Stimulated activated CD4-positive, alpha-beta T cell treated with anti-CD3 and anti-CD28 coated beads, TNF-alpha, amount 100 ng/mL, for 1 hour (primary cell): Measurements from ENCODE around the gene FRMD4A.
"Not testable (repeated sequence)": the region's sequence is repeated elsewhere in the genome, so short reads cannot be mapped to it uniquely, and the experiment has no call there.

Experiments used
- DNase-seq, 3 donors: peaks; one replicate each; pipeline ENCODE4 v3.0.0-alpha.2; 2020; ENCODE audit warnings: low read depth in 3 of 3, low spot score in 1 of 3

The FRMD4A gene

DNA sequence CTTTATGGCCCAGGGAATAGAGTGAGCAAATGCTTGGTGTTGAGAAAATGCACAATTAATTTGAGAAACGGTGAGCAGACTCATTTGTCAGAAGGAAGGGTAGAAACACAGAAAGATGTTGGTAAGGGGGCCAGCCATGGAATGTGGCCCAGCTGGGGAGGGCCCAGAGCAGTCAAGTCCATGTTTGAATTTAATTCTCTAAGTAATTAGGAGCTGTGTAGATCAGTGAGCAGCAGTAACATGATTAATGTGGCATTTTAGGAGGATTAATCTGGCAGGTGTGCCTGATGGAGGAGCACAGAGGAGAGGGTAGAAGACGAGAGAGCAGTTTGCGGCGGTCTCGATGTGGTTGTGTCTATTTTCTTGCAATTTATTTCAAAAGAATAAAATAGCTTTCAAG is 218.7 kb downstream of the FRMD4A start:
- no peak for DNase-seq

DNA sequence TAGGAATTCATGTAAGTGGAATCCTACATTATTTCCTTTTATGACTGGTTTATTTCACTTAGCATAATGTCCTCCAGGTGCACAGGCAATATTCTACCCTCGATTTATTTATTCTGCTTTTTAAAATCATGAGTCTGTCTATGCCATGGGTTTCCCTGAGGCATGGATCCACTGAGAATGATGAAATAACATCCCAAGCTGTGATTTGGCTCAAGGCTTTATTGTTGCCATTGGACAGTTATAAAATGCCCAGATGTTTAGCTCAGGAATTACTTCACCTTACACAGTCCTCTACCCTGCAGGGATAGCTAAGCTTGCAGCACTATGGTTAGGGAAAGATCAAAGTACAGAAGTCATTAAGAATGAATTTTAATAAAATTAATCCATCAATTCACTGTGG is 219.5 kb downstream of the FRMD4A start:
- DNase-seq, result no peak

DNA sequence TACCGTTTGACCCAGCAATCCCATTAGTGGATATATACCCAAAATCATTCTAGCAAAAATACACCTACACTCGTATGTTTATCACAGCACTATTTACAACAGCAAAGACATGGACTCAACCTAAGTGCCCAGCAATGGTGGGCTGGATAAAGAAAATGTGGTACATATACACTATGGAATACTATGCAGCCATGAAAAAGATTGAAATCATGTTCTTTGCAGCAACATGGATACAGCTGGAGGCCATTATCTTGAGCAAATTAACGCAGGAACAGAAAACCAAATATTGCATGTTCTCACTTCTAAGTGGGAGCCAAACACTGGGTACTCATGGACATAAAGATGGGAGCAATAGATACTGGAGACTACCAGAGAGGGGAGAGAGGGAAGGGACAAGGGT is 223.9 kb downstream of the FRMD4A start:
- DNase-seq, result no peak

DNA sequence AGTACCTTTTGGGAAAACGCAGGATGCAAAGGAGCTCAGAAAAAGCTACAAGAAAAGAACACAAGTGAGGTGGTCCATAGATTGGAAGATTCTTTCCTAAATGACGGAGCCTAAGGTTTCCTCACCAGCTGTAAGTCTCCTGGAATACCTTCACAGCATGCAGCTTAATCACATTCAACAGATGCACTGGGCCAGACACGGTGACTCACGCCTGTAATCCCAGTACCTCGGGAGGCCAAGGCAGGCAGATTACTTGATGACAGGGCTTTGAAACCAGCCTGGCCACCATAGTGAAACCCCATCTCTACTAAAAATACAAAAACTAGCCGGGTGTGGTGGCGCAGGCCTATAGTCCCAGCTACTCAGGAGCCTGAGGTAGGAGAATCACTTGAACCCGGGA is 228.7 kb downstream of the FRMD4A start:
- no peak for DNase-seq

DNA sequence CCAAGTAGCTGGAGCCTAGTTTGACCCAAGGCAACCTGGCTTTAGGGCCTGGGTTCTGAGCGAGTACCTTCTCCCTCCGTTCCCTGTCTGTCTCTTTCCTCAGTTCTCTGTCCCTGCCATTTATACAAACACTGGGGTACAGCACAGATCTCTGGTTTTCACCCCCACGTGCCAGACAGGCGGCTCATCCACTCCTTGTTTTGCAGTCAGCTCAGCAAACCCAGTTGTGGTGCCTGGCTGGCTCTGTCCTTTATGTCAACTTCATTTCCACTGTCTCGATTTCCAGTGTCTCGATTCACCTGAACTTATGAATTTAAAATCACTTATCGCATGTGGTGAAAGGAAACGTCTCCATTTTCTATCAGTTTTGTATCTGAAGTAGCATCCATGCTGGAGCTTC is 230.8 kb downstream of the FRMD4A start:
- DNase-seq, result no peak

DNA sequence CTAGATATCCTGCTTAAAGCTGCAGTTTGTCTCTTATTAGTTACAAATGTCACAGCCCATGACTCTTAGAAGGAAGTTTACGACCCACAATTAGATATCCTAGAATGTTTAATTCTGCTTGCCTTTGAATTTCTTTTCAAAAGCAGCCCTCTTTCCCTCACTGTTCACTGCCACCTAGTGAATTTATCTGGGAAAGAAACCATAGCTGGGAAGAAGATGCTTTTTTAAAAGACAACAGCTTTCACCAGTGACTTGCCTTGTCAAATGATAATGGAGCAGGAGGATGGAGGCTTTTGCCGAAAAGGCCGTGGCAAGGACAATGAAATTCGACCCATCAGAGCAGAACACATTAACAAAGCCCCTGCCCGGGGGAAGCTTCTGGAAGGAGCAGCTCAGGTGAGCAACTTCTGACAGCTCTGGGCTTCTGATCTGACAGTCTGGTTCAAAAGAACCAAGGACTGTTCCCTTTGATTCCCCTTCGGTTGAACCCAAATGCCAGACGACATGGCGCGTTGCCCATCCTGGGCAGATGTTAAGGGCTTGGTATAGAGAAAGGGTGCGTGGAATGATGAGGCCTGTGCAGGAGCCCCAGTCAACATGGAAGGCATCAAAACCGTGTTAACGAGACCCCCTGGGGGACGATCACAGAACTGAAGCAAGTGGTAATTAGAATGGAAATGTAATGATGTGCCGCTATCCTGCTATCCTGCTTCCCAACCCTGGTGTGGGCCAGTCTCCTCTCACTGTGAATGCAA is 236.8 kb downstream of the FRMD4A start:
- DNase-seq, result no peak

DNA sequence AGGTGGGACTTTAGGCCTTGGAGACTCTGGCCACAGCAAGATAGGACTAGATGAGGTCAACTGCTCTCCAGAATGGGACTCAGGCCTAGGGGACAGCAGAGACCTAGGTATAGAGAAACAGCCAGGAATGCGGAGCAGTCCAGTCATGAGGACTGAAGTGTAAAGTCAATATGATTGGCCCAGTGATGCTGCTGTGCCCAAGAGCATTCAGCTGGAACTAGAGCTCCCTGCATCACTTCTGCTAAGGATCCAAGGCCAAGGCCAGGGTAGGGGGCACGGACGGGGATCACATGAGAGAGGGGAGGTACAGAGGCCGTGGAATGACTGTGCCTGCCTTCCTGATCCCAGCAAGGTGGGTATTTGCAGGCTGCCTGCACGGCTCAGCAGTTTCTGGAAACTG is 237.9 kb downstream of the FRMD4A start:
- DNase-seq, result no peak

DNA sequence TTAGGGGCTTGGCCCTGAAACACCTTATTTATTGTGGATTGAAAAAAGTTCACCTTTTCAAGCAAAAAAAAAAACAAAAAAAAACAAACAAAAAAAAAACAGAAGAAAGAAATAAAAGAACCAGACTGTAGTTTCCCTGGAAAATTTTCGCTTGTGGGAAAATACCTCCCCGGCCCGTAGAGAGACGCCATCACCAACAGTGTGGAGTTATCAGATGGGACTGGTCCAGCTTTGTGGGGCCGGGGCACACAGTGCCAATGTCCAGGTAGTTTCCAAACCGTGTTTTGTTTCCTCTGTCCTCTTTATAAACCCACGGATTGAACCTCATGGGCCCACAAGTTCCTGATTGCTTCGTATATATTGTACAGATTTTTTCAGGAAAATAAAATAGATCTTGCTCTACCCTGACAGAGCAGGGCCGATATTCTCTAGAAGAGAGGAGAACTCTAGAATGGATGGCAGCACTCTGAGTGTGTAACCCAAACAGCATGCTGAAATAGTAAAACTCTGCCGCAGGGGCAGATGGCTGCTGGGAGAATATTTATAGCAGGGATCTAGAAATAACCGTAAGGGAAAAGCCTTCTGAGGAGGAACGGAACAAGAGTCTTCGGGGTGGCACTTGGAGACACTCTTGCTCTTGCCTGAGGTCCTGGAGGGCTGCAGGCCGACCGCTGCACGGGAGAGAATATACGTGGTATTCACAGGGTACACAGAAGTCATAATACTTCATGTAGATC is 241.0 kb downstream of the FRMD4A start:
- no peak for DNase-seq

DNA sequence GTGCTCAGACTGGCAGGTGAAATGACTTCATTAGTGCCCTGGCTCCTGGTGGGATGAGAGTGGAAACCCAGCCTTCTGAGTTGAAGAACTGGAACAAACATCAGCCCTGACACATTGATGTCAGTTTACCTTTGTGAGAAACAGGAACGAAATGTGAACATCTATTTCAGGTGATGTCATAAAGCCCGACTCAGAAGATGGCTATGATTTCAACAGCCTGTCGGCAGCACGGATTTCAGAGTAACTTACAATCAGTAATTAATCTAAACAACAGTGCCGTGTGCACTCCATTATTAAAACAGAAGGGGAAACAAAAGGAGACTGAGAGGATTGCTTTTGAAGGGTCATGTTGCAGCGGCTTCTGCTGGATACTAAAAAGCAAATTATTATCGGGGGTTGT is 243.2 kb downstream of the FRMD4A start:
- DNase-seq, result no peak

DNA sequence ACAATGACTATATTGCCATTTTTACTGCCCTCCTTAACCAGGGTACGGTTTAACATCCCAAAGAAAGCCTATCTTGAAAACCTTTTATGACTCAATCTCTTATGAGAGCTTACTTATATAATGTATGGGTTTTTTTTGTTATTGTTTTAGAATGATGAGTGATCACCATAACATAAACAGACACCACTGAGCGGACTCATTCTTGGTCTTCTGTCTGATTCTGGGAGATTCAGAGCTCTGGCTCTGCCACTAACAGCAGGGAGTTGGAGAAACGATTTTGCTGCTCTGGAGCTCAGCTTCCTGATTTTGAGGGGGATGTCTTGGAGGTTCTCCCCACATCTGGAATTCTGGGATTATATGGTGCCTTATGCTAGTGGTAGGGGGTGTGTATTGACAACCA is 244.1 kb downstream of the FRMD4A start:
- DNase-seq, result no peak

DNA sequence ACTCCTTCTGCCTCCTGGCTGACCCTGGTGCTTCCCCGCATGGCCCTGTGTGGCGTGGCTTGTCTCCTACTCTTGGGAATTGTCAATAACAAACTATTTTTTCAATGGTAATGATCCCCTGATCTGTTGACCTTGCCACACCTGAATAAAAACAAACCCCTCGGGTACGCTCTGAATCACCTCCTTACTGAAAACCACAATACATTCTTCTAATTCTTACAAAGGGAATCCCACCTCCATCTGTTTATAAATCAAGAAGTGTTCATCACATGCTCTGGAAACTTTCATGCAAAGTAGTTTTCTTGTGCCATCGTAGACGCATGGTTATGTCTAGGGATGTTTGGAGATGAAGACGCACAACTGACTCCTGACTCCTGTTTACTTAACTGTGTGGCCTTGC is 245.8 kb downstream of the FRMD4A start:
- DNase-seq, result no peak

DNA sequence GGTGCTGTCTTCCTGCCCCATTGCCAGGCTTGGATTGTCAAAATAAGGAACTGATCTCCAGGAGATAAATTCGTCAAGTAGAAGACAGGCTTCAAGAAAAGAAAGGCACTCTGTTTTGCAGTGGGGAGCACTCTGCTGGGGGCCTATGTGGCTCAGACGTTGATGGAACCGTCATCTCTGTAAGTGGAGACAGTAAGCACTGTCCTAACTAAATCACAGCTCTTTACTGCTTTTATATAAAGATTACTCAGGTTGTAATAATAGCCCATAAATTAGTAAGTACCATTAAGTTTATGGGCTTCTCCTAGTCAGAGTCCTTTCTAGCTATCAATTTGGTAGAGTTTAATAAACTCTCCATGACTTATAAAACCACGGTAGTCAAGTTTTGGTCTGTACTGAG is 249.9 kb downstream of the FRMD4A start:
- no peak for DNase-seq

DNA sequence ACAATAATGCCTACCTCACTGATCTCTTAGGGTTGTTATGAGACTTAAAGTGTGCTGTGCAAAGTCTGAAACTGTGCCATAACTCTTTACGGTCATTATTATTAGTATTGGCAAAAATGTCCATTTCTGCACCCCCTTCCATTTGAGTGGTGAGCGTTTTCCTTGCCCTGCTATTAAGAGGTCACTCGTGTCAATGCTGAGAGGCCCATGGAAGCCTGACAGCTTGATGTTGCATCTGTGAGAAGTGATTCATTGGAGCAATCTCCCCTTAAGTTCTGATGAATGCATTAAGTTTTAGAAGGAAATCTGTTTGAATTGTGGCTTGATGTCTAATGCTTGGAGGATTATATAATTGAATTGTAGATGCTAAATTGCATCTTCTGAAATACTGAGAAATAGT is 253.3 kb downstream of the FRMD4A start:
- DNase-seq, result no peak

DNA sequence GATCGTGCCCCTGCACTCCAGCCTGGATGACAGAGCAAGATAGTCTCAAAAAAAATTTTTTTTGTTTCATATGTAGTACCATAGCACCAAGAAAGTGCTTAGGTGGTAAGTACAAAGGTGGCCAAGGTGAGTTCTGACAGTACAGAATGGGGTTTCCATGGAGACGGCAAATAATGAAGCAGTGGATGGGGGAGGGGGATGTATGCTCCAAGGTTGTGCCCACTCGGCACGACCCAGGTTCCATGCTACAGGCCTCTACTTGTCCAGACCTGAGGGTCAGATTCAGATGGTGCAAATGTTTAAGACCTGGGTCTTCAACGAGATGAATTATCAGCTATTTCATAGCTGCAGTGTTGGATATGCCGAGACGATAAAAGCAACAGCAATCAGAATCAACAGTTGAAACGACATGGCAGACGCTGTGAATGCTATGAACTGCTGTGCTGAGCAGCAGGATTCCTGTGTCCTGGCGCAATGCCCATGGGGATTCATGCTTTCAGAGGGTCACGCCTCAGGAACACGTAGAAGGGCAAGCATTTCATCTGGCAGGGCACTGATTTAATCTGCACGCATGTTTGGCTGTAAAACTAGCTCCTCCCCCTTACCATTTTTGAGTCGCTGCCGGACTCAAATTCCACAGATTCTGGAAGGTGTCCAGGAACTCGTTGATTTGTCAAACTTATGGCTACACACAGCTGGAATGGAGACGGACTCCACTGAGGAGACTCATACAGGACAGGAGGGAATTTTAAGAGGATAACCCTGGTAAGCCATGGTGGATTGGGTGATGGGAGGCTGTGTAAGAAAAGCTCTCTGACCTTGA is 256.5 kb downstream of the FRMD4A start:
- DNase-seq, result no peak

DNA sequence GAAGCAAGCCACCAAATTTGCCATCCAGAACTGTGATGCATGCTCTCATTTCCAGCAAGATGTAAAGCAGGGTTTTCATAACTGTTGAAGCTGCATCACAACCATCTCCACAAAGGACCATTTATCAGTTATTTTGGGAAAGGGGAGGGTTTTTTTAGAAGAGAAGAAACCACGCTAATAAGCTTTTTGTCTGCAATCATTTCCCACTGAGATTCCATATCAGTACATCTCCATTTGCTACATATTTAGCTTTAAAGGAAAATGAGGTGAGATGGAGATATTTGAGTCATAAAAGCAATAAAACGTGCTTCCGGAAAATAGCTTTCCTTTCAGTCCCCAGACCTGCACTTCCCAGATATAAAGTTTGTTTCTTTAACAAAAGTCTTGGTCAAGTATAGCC is 258.2 kb downstream of the FRMD4A start:
- no peak for DNase-seq

DNA sequence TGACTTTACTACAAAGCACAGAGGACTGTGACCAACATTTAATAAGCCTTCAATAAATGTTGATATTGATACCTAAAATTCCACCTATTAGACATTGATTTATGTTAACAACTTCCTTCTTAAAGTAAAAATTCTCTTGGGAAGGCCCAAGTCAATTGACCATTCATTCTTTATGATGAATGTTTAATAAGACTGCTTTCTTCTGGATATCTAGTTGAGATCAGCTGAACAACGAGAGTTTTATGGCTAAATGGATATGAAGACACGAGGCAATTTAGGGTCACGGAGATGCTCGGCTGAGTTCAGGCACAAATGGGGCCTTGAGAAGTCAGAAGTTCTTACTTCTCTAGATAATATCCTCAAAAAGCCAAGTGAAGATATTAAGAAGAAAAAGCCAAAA is 258.8 kb downstream of the FRMD4A start:
- no peak for DNase-seq

DNA sequence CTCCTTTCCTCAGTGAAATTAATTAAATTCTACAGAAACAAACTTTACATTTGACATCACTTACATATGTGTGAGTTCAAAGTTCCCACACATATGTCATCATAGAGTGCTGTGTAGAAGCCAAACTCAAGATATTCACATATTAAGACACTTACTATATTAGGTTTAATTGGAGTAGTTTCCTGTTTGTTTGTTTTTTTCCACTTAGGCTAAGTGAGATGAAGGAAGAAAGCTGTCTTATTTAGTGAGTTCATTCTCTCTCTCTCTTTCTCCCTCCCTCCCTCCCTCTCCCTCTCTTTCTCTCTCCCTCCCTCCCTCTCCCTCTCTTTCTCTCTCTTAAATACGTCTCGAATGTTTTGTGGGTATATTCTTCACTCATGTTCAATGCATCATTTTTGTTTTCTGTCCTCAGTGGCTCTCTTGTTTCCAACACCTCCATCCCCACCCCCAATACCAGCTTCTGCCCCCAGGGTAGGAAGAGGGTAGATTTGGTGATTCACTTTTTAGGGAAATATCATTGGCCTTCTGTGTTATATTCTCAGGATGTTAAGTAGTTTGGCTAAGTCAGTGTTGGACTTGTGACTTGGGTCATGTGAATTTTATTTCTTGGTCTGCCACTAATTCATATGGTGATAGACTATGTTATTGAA is 262.0 kb downstream of the FRMD4A start:
- no peak for DNase-seq

DNA sequence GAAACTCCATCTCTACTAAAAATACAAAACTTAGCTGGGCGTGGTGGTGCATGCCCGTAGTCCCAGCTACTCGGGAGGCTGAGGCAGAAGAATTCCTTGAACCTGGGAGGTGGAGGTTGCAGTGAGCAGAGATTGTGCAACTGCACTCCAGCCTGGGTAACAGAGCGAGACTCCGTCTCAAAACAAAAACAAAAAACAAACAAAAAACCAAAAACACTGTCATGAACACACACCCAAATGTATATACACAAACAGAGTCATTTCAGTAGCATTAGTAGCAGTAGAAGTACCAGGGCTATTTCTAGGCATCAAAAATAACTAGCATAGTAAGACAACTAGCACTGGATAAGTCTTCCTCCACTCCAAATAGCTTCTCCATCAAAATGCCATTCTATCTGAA is 263.1 kb downstream of the FRMD4A start:
- DNase-seq, result not testable (repeated sequence)

DNA sequence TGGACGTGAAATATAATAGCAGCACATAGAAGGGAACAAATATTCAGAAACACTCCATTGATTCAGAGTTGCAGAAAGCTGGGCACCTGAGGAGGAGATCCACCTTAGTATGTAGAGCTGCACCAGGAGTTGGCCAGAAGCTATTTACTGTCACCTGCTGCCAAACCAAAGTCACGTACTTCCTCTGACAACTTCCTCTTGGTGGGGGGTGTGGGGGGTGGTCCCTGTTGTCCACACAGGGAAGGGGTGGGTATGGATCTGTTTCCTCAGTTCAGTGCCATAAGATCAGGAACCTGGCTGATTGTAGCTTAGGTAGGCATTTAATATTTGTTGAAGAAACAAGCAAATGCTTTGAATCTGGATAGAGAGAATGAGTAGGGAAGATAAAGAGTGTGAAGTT is 264.6 kb downstream of the FRMD4A start:
- DNase-seq, result no peak

DNA sequence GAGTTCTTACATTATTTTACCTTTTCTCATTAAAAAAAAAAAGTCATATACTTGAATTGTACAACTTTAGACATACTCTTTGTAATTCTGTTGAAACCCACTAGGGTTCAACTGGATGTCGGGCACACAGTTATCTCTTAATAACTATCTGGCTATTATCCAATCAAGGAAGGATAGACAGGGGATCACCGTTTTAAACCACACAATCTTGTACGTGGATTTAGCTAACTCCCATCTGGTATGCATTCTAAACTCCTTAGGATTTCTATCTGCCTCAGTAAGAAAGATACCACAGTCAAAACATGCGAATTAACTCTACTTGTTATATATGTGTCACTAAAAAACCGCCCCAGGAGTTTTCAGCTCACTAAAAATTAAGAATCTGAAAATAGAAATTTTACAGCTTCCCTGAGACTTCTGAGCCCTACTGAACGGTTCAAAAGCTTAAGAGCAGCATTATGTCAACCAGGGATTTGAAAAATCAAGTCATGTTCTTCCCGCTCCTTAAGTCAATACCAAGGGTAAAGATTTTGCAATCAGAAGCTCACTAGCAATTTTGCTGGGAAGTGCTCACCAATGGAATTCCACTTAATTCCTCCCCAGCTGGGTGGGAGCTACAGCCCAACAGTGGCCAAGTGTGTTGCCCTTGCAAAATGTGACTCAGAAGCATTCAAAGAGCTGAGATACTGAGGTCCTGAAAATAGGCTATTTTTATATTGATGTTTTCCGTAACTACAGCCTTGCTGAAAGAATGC is 267.0 kb downstream of the FRMD4A start:
- no peak for DNase-seq
